K562 (cell line): ENCODE data around the gene LRRC26. TPM values are rescaled to one million over a fixed set of nuclear protein-coding genes. Genes with fewer than 3 reads are reported as not detected.
"Not testable (repeated sequence)": the region's sequence is repeated elsewhere in the genome, so short reads cannot be mapped to it uniquely, and the experiment has no call there.

ENCODE experiments used
- ATAC-seq: fragments of 200-7000 bp; cut with Tn5 transposase; 3 replicates; pipeline ENCODE4 v1.9.1; 2020; ENCODE audit warnings: moderate library complexity
- BruUV-seq: library from RNA; stranded (reverse); fragments of 400-500 nt; replicated peaks from 2 replicates; lab custom pipeline; 2021; lab: Mats Ljungman, UMichigan
- CTCF ChIA-PET: fragments of 300-600 bp; formaldehyde crosslinking; extraction: SDS; loops from one replicate; lab custom pipeline; 2021; ENCODE audit warnings: low intra/inter-chr PET ratio; lab: Yijun Ruan, JAX
- POLR2A ChIA-PET: fragments of 300-600, 350-650 bp; sonication (Branson Sonifier 250); formaldehyde crosslinking; extraction: SDS; loops from one replicate; lab custom pipeline; 2021; ENCODE audit warnings: antibody characterized with exemption, inconsistent platforms; lab: Yijun Ruan, JAX
- DNase-seq, 4 experiments: peaks; one replicate each; pipeline versions ENCODE4 v3.0.0 to v3.0.0-alpha.2; 2011 to 2018; ENCODE audit warnings: low spot score in 3 of 4, mixed read lengths in 3 of 4; ENCODE audit errors: extremely low read depth in 1 of 4
- FAIRE-seq: peaks from 2 replicates; lab custom pipeline; 2011; peaks lifted over from hg19 to GRCh38; lab: Jason Lieb, UNC
- H2AFZ ChIP-seq: 2 replicates; pipeline ENCODE4 v1.6.0; 2011; ENCODE audit warnings: low read depth, low read length, control low read depth, inconsistent platforms
- H3K27ac ChIP-seq: fragments of 200-600 bp; 3 replicates; pipeline ENCODE4 v1.8.0; 2011; ENCODE audit warnings: low read depth, mild to moderate bottlenecking, control low read depth, inconsistent platforms, low read length, moderate library complexity, mixed read lengths; ENCODE audit errors: extremely low read depth
- H3K27me3 ChIP-seq, 2 experiments: fragments of 300-600 bp in 1 of 2; 2 replicates in 1 of 2; 3 replicates in 1 of 2; pipeline versions ENCODE4 v1.6.0 to v1.8.0; 2011; ENCODE audit warnings: inconsistent platforms in 2 of 2, low read length in 2 of 2, mild to moderate bottlenecking in 1 of 2, mixed read lengths in 1 of 2, moderate library complexity in 1 of 2; ENCODE audit not compliant: control insufficient read depth in 2 of 2, insufficient read depth in 2 of 2
- H3K36me3 ChIP-seq: fragments of 300-600 bp; 3 replicates; pipeline ENCODE4 v1.8.0; 2011; ENCODE audit warnings: mild to moderate bottlenecking, low read length, inconsistent platforms; ENCODE audit not compliant: control insufficient read depth, insufficient read depth
- H3K4me1 ChIP-seq, 2 experiments: fragments of 200-600 bp in 1 of 2; replicated peaks in 1 of 2; 2 replicates in 1 of 2; 3 replicates in 1 of 2; pipeline versions ENCODE4 v1.5.1 to v1.8.0; 2011; ENCODE audit warnings: inconsistent platforms in 2 of 2, low read length in 2 of 2, mild to moderate bottlenecking in 1 of 2, mixed read lengths in 1 of 2, moderate library complexity in 1 of 2; ENCODE audit not compliant: control insufficient read depth in 2 of 2, insufficient read depth in 2 of 2
- H3K4me2 ChIP-seq: 2 replicates; pipeline ENCODE4 v1.6.1; 2011; ENCODE audit warnings: low read length, control low read depth, inconsistent platforms, mixed read lengths; ENCODE audit not compliant: insufficient read depth
- H3K4me3 ChIP-seq: fragments of 200-600 bp; sonication (generic), shearing (Covaris generic); 2 replicates; pipeline ENCODE4 v1.5.1; 2016; ENCODE audit warnings: control low read depth, inconsistent platforms
- H3K79me2 ChIP-seq: fragments of 200-600 bp; 3 replicates; pipeline ENCODE4 v1.8.0; 2011; ENCODE audit warnings: low read length, inconsistent platforms; ENCODE audit not compliant: control insufficient read depth, insufficient read depth
- H3K9ac ChIP-seq, 2 experiments: 2 replicates each; pipeline versions ENCODE4 v1.6.0 to v1.6.1; 2011; ENCODE audit warnings: low read depth in 2 of 2, low read length in 2 of 2, control low read depth in 1 of 2, inconsistent platforms in 1 of 2, mild to moderate bottlenecking in 1 of 2, mixed read lengths in 1 of 2; ENCODE audit not compliant: insufficient read depth in 1 of 2
- H3K9me1 ChIP-seq: one replicate; pipeline ENCODE4 v1.6.0; 2011; ENCODE audit warnings: inconsistent platforms, mild to moderate bottlenecking, low read length, moderate library complexity; ENCODE audit not compliant: control insufficient read depth, insufficient read depth
- H3K9me3 ChIP-seq: replicated peaks from 2 replicates; pipeline ENCODE4 v1.5.1; 2011; ENCODE audit warnings: low read depth, low read length, inconsistent platforms; ENCODE audit not compliant: control insufficient read depth, insufficient read depth
- H4K20me1 ChIP-seq: replicated peaks from 2 replicates; pipeline ENCODE4 v1.6.1; 2011; ENCODE audit warnings: low read length, inconsistent platforms, mixed read lengths; ENCODE audit not compliant: control insufficient read depth, insufficient read depth
- BCOR ChIP-seq: fragments of 450-650 bp; IDR thresholded peaks from 2 replicates; pipeline ENCODE4 v1.6.1; 2016
- JUND ChIP-seq, 2 experiments: IDR thresholded peaks; 2 replicates in 1 of 2; 3 replicates in 1 of 2; pipeline ENCODE4 v1.6.1; 2011; ENCODE audit warnings: borderline replicate concordance in 2 of 2, low read depth in 2 of 2, low read length in 2 of 2, improper control_type of control experiment in 1 of 2, missing biosample characterization in 1 of 2, missing genetic modification characterization in 1 of 2, missing genetic modification reagents in 1 of 2
- ZBTB5 ChIP-seq: fragments of 450-650 bp; IDR thresholded peaks from 2 replicates; pipeline ENCODE4 v1.6.1; 2017; ENCODE audit warnings: antibody characterized with exemption
- ZNF121 ChIP-seq: sonication (generic); formaldehyde crosslinking; conservative IDR thresholded peaks from 2 replicates; pipeline ENCODE4 v1.8.0; 2022; ENCODE audit warnings: missing genetic modification reagents
- ZNF436 ChIP-seq: fragments of 250-450, 450-650 bp; sonication (Bioruptor Pico); formaldehyde crosslinking; IDR thresholded peaks from 2 replicates; pipeline ENCODE4 v1.7.0; 2020; ENCODE audit warnings: mild to moderate bottlenecking
- WGBS: fragments of 100-300 bp; shearing (Covaris generic); methylation state at CpG from one replicate; pipeline ENCODE4 v1.1.6; 2016; ENCODE audit warnings: low coverage, mixed read lengths; ENCODE audit not compliant: insufficient coverage; ENCODE audit errors: missing lambda C conversion rate; 5-methylcytosine and 5-hydroxymethylcytosine counted together
- in situ Hi-C: fragments of 300-500 bp; cut with MboI; formaldehyde crosslinking; loops from 4 replicates; pipeline ENCODE4 v1.15.0; 2018; ENCODE audit warnings: inconsistent platforms, mixed read lengths
- intact Hi-C: fragments of 100-400 bp; cut with micrococcal nuclease; formaldehyde crosslinking; loops from 2 replicates; pipeline ENCODE4 v1.14.2; 2022
- polyA plus RNA-seq, 8 experiments: library from polyadenylated mRNA; depleted of rRNA in 4 of 8; stranded (reverse) in 5 of 8; unstranded in 3 of 8; fragments of >200 nt; fragmentation: Nextera tagmentation in 2 of 8; fragmentation: Illumina TruSeq in 1 of 8; extraction: Ambion mirVana in 2 of 8; extraction: Trizol in 1 of 8; gene quantifications; 2 replicates each; pipeline versions ENCODE4 v1.2.1 to v1.2.3, GENCODE V29; 2011 to 2014; ENCODE audit warnings: inconsistent platforms in 1 of 8, missing spikeins in 1 of 8
- total RNA-seq, 7 experiments: library from RNA; depleted of rRNA in 6 of 7; stranded (reverse); fragments of >200 nt in 6 of 7; fragmentation: Illumina TruSeq in 2 of 7; extraction: Trizol in 2 of 7; gene quantifications; 2 replicates each; pipeline versions ENCODE4 v1.2.1 to v1.2.3, GENCODE V29; 2011 to 2021; ENCODE audit warnings: low replicate concordance in 1 of 7

The LRRC26 gene
- total and polyA plus RNA-seq, 9 of the 15 experiments (the other 6 are each of a cell fraction or from before 2014, with no cell fraction given): not detected

GRCh38 chr9:137135154-137135553, 34.7 kb downstream of the LRRC26 start (continued):
- TF ChIP-seq JUND (IDR thresholded peaks at IDR 0.05; ENCODE audit: borderline replicate concordance, low read depth, low read length): peak; percentile 68
- TF ChIP-seq JUND (tag; IDR thresholded peaks at IDR 0.05; ENCODE audit: borderline replicate concordance, low read depth, low read length): not testable (repeated sequence)

- TF ChIP-seq ZNF121 (CRISPR knock-in tag) (peak; percentile 86), BCOR (0 out of 2 replicates have a peak, but pooled peaks have one; percentile 17), ZNF436 (no peak), ZBTB5 (no peak)
- ATAC-seq: no peak
- Histone ChIP-seq H3K27me3 (peaks cover 15 to 36% of the 10 kb centered on the region in 2 experiments; a peak in 4 of 5 replicates), H3K9me3 (no peaks in the 10 kb centered on the region), H3K4me3 (no peak overlapping the region), H3K9ac (no peak overlapping the region), H3K9me1 (no peaks in the 10 kb centered on the region), H4K20me1 (peaks cover 12% of the 10 kb centered on the region; the same call in 1 of the 2 replicates), H3K4me2 (no peak overlapping the region), H2AFZ (no peak overlapping the region), H3K4me1 (peaks cover 0 to 52% of the 10 kb centered on the region in 2 experiments; a peak in 2 of 5 replicates), H3K27ac (no peak overlapping the region), H3K79me2 (peaks cover 4% of the 10 kb centered on the region), H3K36me3 (no peaks in the 10 kb centered on the region)
- POLR2A ChIA-PET: no interaction called here
- 0% methylated on average over 4 of the region's 4 CpGs for WGBS
- BruUV-seq: no TSS peak
- no peak for DNase-seq
- FAIRE-seq: no peak
- in situ Hi-C loops (no loop called here), intact Hi-C loops (no loop called here)
- CTCF ChIA-PET: no interaction called here
Measured at GRCh38 chr9:137134191-137134590, 35.7 kb downstream of the LRRC26 start.
